Activated naive CD8-positive, alpha-beta T cell treated with anti-CD3 and anti-CD28 coated beads, Interleukin-2, amount 10 ng/mL, durations not matched to agents 7 days and 5 days (primary cell): Measurements from ENCODE around the gene PARD3. TPM values are rescaled to one million over a fixed set of nuclear protein-coding genes. Genes with fewer than 3 reads are reported as not detected.

Source experiments
- ATAC-seq: fragments of 150-1000 bp; cut with Tn5 transposase; one replicate; pipeline ENCODE4 v1.10.0; 2021; ENCODE audit warnings: low read depth, moderate library complexity
- POLR2A ChIA-PET: fragments of 350-600 bp; sonication (Branson Sonifier 250); formaldehyde crosslinking; loops from one replicate; lab custom pipeline; 2021; ENCODE audit warnings: antibody characterized with exemption; lab: Charles Lee
- DNase-seq: peaks from one replicate; pipeline ENCODE4 v3.0.0; 2021
- H3K27ac Mint-ChIP-seq: one replicate; pipeline ENCODE4 v1.8.0; 2022; ENCODE audit warnings: mild to moderate bottlenecking, mixed read lengths
- H3K27me3 Mint-ChIP-seq: one replicate; pipeline ENCODE4 v1.8.0; 2022; ENCODE audit warnings: mild to moderate bottlenecking, moderate library complexity, mixed read lengths
- H3K36me3 Mint-ChIP-seq: one replicate; pipeline ENCODE4 v1.8.0; 2021; ENCODE audit warnings: mild to moderate bottlenecking, mixed read lengths
- H3K4me1 Mint-ChIP-seq: one replicate; pipeline ENCODE4 v1.8.0; 2021; ENCODE audit warnings: mixed read lengths
- H3K4me3 Mint-ChIP-seq: one replicate; pipeline ENCODE4 v1.8.0; 2022; ENCODE audit warnings: mild to moderate bottlenecking, moderate library complexity, mixed read lengths
- H3K9me3 Mint-ChIP-seq: one replicate; pipeline ENCODE4 v1.8.0; 2021; ENCODE audit warnings: mixed read lengths
- total RNA-seq, 2 experiments: library from RNA; stranded (reverse); gene quantifications; one replicate each; pipeline ENCODE4 v1.2.3, GENCODE V29; 2021

Gene PARD3
- total RNA-seq, 2 experiments from 2014 or later, result 0.48 to 0.55 TPM

DNA sequence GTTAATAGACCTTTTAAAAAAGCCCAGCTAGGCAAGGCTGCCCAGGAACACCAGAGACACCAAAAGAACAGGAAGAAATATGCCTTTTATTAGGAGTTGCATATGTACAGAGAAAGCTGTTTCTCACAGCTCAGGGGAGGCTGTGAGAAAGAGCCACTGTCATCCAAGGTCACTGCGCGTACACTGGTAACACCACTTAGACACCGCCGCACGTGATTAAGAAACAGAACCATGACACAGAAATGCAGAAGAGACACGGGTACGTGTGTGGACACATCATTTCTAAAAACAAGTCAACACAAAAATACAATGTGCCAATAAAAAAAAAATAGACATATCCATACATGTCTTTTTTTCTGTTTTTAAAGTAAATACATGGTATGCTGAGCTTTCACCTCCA, 705.6 kb downstream of the PARD3 start:
- Mint-ChIP-seq H3K27me3 (peaks cover 4% of the 10 kb centered on the region), H3K4me1 (no peaks in the 10 kb centered on the region), H3K36me3 (no peaks in the 10 kb centered on the region), H3K9me3 (peaks cover 1% of the 10 kb centered on the region), H3K27ac (no peak overlapping the region), H3K4me3 (no peak overlapping the region)
- DNase-seq, result no peak
- ATAC-seq, result no peak
- POLR2A ChIA-PET, result no interaction called here

DNA sequence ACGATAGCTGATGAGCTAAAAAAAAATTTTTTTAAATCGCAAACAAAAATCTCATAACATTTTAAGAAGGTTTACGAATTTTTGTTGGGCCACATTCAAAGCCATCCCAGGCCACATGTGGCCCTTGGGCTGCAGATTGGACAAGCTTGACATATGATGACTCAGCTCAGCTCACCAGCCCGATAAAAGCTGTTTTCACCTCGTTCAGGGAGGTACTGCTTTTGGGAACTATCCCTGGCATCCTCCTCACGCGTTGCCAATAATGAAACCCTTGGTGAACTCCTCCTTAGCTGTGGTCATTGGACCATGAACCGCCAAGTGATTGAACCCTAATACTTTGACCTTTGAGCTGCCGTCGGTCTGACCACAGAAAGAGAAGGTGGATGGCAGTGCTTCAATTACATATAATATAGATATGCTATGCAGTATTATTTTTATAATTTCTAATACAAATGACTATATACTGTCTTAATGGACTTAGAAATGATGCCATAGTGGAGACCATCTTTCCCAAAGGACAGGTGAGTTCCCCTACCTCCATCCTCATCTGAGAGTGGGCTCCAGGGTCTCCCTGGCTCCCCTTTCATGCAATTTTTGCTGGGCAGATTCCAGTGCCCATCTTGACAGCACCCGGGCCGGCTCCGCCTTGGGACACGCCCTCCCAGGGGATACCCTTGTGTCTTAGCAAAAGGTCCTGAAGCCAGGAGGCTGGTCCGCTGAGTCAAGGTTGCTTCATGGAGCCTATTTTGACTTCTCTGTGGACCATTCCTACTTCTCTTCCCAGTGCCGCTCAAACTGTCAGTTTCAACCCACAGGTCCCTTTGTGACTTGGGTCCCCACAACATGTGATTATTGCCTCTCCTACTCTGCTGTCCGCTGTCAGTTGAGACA, 707.2 kb downstream of the PARD3 start:
- no peaks in the 10 kb centered on the region for H3K4me1 Mint-ChIP-seq
- H3K27me3 Mint-ChIP-seq, result peaks cover 4% of the 10 kb centered on the region
- H3K4me3 Mint-ChIP-seq, result no peak overlapping the region
- no peaks in the 10 kb centered on the region for H3K36me3 Mint-ChIP-seq
- peaks cover 1% of the 10 kb centered on the region for H3K9me3 Mint-ChIP-seq
- ATAC-seq, result no peak
- POLR2A ChIA-PET, result no interaction called here
- no peak overlapping the region for H3K27ac Mint-ChIP-seq
- DNase-seq, result no peak

DNA sequence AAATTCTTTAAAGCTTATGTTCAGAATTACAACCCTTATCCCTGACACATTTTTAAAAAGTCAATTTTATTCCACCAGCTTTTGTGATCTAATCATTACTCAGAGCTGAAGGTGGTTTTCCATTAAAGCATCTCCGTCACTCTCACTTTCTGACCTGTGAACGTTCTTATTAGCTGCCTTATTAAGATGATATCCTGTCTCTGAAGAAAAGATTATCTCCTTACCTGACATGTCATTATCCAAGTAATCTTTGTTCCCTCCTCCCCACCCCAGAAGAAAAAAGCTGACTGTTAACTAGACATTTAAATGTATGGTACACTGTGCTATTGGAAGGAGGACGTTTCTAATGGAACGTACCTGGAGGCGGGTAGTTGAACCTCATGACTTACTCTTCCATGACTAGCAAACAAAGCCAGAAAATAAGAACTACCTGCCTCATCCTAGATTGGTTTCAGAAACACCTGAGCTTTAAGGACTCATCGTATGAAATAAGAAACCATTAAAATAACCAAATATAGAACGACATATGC, 708.7 kb downstream of the PARD3 start:
- Mint-ChIP-seq H3K36me3 (no peaks in the 10 kb centered on the region), H3K27me3 (peaks cover 2% of the 10 kb centered on the region), H3K4me1 (no peaks in the 10 kb centered on the region), H3K4me3 (no peak overlapping the region), H3K9me3 (peaks cover 1% of the 10 kb centered on the region), H3K27ac (no peak overlapping the region)
- DNase-seq, result no peak
- POLR2A ChIA-PET, result no interaction called here
- ATAC-seq, result no peak

DNA sequence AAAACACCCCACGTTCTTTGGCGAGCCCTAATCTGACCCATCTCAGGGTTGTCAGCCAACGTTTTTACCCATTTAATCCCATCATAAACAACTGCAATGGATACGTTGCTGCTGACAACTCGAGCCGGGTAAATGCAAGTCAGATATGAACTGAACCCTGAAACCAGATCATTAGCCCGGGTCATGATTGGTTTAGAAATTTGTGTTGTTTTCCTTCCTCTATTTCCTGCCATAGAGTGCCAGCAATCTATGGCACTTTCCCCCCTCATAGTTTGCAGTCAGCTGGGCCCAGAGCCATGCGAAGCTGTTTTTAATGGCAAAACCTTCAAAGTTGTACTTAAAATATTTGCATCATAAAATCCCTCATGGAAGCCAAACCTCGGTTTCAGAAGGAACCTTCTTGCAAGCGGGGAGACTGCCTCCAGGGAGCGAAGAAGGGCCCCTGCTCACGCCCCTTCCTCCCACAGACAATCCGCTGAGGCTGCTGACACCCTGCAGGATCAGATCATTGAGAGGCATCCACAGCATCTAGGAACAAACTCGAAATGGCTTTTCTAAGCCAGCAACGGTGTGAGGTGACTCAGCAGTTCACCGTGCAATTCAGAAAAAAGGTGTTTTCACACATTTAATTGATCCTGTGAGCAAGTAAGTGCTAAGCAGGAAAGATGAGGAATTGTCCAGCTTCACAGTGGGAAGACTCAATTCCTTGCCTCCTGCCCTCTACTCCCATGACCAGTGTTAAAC, 710.1 kb downstream of the PARD3 start:
- POLR2A ChIA-PET, result no interaction called here
- Mint-ChIP-seq H3K4me3 (no peak overlapping the region), H3K36me3 (no peaks in the 10 kb centered on the region), H3K4me1 (no peaks in the 10 kb centered on the region), H3K27ac (no peak overlapping the region), H3K9me3 (peaks cover 1% of the 10 kb centered on the region), H3K27me3 (peaks cover 2% of the 10 kb centered on the region)
- DNase-seq (no peak), ATAC-seq (no peak)

DNA sequence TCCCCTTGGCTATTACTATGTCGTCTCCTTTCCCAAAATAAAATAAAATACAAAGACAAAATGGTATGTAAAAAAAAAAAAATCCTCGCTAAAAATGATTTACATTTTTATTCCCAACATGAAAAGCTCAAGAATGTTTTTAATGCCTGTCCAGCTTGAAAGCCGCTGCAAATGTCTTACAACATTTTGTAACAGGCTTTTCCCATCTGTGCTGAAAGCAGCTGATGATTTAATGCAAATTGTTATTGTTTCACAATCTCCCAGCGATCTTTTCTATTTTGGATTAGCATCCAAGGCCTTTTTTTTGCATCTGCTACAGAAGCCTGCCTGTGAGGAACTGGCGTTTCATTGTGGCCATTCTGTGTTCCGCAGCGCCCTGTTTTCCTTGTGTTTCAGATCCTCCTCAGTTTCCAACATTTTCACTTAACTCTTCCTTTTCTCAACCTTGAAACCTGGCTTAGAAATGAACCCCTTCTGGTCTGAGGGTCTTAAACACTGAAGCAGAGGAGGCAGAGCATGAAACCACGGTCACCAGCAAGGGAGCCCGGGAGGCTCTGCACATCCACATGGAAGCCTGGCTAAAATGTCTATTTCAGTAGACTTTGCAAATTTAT, 712.1 kb downstream of the PARD3 start:
- DNase-seq (no peak), ATAC-seq (no peak)
- no peak overlapping the region for H3K4me3 Mint-ChIP-seq
- no peak overlapping the region for H3K27ac Mint-ChIP-seq
- peaks cover 1% of the 10 kb centered on the region for H3K9me3 Mint-ChIP-seq
- POLR2A ChIA-PET, result no interaction called here
- H3K4me1 Mint-ChIP-seq, result no peaks in the 10 kb centered on the region
- H3K36me3 Mint-ChIP-seq, result no peaks in the 10 kb centered on the region
- H3K27me3 Mint-ChIP-seq, result peaks cover 2% of the 10 kb centered on the region

DNA sequence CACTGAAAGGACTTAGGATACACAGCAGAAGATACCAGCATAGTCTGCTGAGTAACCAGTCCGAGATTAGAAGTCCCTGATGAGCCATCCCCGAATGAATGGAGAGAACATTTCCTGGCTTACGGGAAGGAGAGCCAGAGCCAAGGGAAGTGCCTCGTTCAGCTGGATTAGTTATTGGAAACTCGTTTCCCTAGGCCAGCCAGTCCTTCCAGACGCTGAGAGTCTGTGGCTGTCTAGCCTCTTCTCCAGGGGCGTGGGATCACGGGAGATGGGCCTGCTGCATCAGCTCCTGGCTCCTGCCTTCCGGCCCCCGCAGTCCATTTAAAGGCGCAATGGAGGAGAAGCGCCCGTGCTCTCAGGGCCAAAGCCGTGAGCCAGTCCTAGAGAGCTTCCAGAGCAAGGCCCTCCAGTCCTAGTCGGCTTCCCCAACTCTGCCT, 712.8 kb downstream of the PARD3 start:
- no peak for ATAC-seq
- POLR2A ChIA-PET, result no interaction called here
- Mint-ChIP-seq H3K27ac (no peak overlapping the region), H3K4me3 (no peak overlapping the region), H3K36me3 (no peaks in the 10 kb centered on the region), H3K4me1 (no peaks in the 10 kb centered on the region), H3K9me3 (peaks cover 1% of the 10 kb centered on the region), H3K27me3 (peaks cover 2% of the 10 kb centered on the region)
- no peak for DNase-seq

DNA sequence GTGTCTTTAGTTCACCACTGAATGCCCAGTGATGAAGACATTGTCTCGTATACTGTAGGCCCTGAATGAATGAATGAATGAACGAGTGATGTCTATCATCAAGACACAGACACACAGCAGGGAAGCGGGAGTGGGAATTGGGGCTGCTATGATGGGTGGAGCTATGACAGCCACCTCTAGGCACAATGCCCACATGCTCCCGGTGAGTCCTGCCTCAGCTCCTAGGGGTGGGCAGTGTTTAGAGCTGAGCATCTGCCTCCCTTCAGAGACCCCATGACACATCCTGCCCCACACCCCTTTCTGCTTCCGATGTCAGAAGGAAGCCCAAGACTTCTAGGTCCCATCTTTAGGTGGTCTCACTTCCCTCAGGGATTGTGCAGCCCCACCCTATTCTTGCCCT, 714.1 kb downstream of the PARD3 start:
- H3K4me1 Mint-ChIP-seq, result no peaks in the 10 kb centered on the region
- no peak overlapping the region for H3K4me3 Mint-ChIP-seq
- ATAC-seq (no peak), DNase-seq (no peak)
- no peaks in the 10 kb centered on the region for H3K36me3 Mint-ChIP-seq
- peaks cover 2% of the 10 kb centered on the region for H3K9me3 Mint-ChIP-seq
- peaks cover 2% of the 10 kb centered on the region for H3K27me3 Mint-ChIP-seq
- no peak overlapping the region for H3K27ac Mint-ChIP-seq
- POLR2A ChIA-PET, result no interaction called here

DNA sequence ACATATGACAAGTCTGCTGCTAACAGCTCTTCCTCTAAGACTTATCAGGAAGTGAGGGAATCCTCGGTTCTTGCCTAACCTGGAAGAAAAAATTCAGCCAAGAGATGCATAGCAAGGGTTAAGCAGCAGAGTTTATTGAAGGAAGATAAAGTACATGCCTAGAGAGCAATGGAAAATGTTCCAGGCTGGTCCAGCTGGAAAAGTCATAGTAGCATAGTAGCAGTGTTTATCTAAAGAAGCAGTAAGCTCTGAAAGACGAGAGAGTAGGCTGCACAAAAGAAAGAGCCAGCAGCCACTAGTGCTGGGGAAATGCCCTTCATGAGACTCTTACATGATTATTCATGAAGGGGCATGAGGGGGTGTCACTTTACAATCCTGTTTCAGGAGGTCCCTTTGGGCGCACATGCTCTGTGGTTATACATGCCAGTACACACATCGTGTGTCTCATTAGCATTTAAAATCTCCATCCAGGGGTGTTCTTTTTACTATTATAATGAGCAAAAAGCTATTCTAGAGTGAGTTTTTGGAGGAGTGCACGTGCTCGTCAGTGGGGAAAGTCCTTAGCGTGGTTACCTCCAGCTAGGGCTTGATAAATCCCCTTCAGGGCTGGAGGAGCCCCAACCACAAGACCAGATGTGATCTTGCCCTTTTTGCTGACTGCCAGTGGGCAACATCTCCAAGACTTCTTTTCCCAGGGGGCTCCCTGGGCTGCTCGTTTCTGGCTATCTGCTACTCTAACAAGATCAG, 716.1 kb downstream of the PARD3 start:
- DNase-seq, result no peak
- no peaks in the 10 kb centered on the region for H3K36me3 Mint-ChIP-seq
- H3K4me3 Mint-ChIP-seq, result no peak overlapping the region
- no peak for ATAC-seq
- no peaks in the 10 kb centered on the region for H3K27me3 Mint-ChIP-seq
- peaks cover 8% of the 10 kb centered on the region for H3K9me3 Mint-ChIP-seq
- POLR2A ChIA-PET, result no interaction called here
- H3K4me1 Mint-ChIP-seq, result no peaks in the 10 kb centered on the region
- no peak overlapping the region for H3K27ac Mint-ChIP-seq

DNA sequence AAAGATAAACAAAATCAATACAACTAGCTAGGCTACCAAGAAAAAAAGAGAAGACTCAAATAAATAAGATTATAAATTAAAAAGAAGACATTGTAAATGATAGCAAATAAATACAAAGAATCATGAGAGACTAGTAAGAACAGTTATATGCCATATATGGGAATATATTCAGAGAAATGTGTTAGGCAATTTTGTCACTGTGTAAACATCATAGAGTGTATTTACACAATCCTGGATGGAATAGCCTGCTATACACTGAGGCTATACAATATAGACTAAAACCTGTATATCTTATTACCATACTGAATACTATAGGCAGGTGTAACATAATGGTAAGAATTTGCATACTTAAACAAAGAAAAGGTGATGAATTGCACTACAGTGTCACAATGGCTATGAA, 717.4 kb downstream of the PARD3 start:
- no peak for ATAC-seq
- H3K9me3 Mint-ChIP-seq, result peaks cover 8% of the 10 kb centered on the region
- no peak overlapping the region for H3K4me3 Mint-ChIP-seq
- H3K4me1 Mint-ChIP-seq, result no peaks in the 10 kb centered on the region
- no peaks in the 10 kb centered on the region for H3K27me3 Mint-ChIP-seq
- H3K36me3 Mint-ChIP-seq, result no peaks in the 10 kb centered on the region
- no peak overlapping the region for H3K27ac Mint-ChIP-seq
- DNase-seq, result no peak
- POLR2A ChIA-PET, result no interaction called here

DNA sequence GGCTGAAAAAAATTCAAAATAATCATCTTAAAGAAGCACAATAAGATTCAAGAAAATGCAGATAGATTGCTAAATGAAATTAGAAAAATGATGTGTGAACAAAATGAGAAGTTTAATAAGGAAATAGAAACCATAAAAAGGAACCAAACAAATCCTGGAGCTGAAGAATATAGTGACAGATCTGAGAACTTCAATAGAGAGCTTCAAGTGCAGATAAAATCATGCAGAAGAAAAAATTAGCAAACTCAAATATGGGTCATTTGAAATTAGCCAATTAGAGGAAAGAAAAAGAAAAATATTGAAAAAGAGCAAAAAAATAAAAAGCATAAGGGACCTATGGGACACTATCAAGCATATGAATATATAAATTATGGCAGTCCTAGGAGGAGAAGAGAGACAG, 720.1 kb downstream of the PARD3 start:
- H3K9me3 Mint-ChIP-seq, result peaks cover 11% of the 10 kb centered on the region
- H3K4me1 Mint-ChIP-seq, result no peaks in the 10 kb centered on the region
- no peak for ATAC-seq
- H3K27ac Mint-ChIP-seq, result no peak overlapping the region
- no peak overlapping the region for H3K4me3 Mint-ChIP-seq
- DNase-seq, result no peak
- POLR2A ChIA-PET, result no interaction called here
- peaks cover under 1% of the 10 kb centered on the region for H3K27me3 Mint-ChIP-seq
- no peaks in the 10 kb centered on the region for H3K36me3 Mint-ChIP-seq

DNA sequence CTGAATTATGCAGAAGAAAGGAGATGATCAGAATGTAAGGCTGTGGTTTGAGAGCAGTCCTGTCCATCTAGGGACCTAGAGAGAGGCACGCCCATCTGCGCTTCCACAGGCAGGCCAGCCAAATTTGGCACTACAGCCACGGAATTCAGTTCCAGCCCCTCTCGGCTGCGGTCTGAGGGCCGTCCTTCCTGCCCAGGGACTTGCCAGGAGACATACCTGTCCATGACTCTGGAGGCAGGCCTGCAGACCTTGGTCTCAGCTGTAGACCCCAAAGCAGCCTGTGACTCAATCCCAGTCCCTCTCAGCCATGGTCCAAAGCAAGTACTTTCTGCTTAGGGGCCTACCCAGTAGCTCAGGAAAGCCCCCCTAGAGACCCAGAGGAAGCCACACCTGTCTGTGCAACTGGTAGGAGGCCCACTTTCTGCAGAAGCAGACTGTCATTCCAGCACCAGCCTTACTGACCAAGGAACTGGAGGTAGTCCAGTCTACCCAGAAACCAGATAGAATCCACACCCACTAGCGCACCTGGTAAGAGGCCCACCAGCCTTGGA, 720.9 kb downstream of the PARD3 start:
- Mint-ChIP-seq H3K27ac (no peak overlapping the region), H3K36me3 (no peaks in the 10 kb centered on the region), H3K9me3 (peaks cover 11% of the 10 kb centered on the region), H3K27me3 (peaks cover 3% of the 10 kb centered on the region), H3K4me3 (no peak overlapping the region), H3K4me1 (no peaks in the 10 kb centered on the region)
- DNase-seq (no peak), ATAC-seq (no peak)
- POLR2A ChIA-PET, result no interaction called here

DNA sequence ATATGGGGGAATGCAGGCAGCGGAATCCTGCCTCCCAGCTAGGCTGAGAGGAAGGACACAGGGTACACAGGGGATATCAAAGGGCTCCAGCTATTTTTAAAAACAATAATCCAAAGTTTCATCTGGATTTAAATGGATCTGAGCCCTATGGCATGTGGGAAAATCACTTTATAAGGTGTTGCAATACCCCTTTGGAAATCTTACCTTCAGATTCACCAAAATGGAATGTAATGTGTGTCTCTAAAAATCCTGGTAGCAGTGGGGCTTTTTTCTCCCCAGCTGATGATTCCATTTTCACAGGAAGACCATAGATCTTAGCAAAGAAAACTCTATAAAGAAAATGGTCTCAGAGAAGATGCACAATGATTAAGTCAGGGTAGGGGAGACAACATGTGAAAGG, 722.2 kb downstream of the PARD3 start:
- Mint-ChIP-seq H3K4me1 (no peaks in the 10 kb centered on the region), H3K9me3 (peaks cover 11% of the 10 kb centered on the region), H3K27me3 (peaks cover 3% of the 10 kb centered on the region), H3K4me3 (no peak overlapping the region), H3K36me3 (no peaks in the 10 kb centered on the region), H3K27ac (no peak overlapping the region)
- DNase-seq, result no peak
- no peak for ATAC-seq
- POLR2A ChIA-PET, result no interaction called here
